Fibroblast of lung (primary cell): Measurements from ENCODE around the gene RAB44. TPM values are rescaled to one million over a fixed set of nuclear protein-coding genes. Genes with fewer than 3 reads are reported as not detected.

Experiments used
- DNase-seq, 2 donors: peaks; one replicate each; pipeline versions ENCODE4 v3.0.0 to v3.0.0-alpha.2; 2010; ENCODE audit warnings: low read depth in 2 of 2
- H2AFZ ChIP-seq: 2 replicates; pipeline ENCODE4 v1.5.1; 2012; ENCODE audit warnings: low read length, control low read depth, inconsistent platforms
- H3K27ac ChIP-seq: 2 replicates; pipeline ENCODE4 v1.5.1; 2011; ENCODE audit warnings: low read length, control low read depth; ENCODE audit not compliant: insufficient read depth
- H3K27me3 ChIP-seq: 2 replicates; pipeline ENCODE4 v1.5.1; 2011; ENCODE audit warnings: mild to moderate bottlenecking, low read length; ENCODE audit not compliant: control insufficient read depth, insufficient read depth
- H3K36me3 ChIP-seq: 2 replicates; pipeline ENCODE4 v1.5.1; 2011; ENCODE audit warnings: low read length; ENCODE audit not compliant: control insufficient read depth, insufficient read depth
- H3K4me1 ChIP-seq: 2 replicates; pipeline ENCODE4 v1.5.1; 2011; ENCODE audit warnings: low read length; ENCODE audit not compliant: control insufficient read depth, insufficient read depth; ENCODE audit errors: extremely low read depth
- H3K4me2 ChIP-seq: 2 replicates; pipeline ENCODE4 v1.5.1; 2011; ENCODE audit warnings: low read length, control low read depth; ENCODE audit not compliant: insufficient read depth; ENCODE audit errors: extremely low read depth
- H3K4me3 ChIP-seq, 4 experiments: fragments of 200-600 bp in 1 of 4; sonication (generic) in 1 of 4; replicated peaks in 1 of 4; 2 replicates each; pipeline ENCODE4 v1.5.1; 2011 to 2016; ENCODE audit warnings: low read length in 4 of 4, low read depth in 3 of 4, mild to moderate bottlenecking in 3 of 4, control low read depth in 2 of 4, inconsistent platforms in 1 of 4, mixed read lengths in 1 of 4; ENCODE audit not compliant: insufficient read depth in 1 of 4; ENCODE audit errors: control extremely low read depth in 1 of 4
- H3K79me2 ChIP-seq: 2 replicates; pipeline ENCODE4 v1.5.1; 2012; ENCODE audit warnings: mild to moderate bottlenecking, low read length, inconsistent platforms; ENCODE audit not compliant: control insufficient read depth, insufficient read depth
- H3K9ac ChIP-seq: 2 replicates; pipeline ENCODE4 v1.5.1; 2011; ENCODE audit warnings: mild to moderate bottlenecking, low read length, control low read depth; ENCODE audit not compliant: insufficient read depth
- H3K9me3 ChIP-seq: 2 replicates; pipeline ENCODE4 v1.5.1; 2012; ENCODE audit warnings: low read depth, low read length; ENCODE audit not compliant: control insufficient read depth, insufficient read depth
- H4K20me1 ChIP-seq: 2 replicates; pipeline ENCODE4 v1.5.1; 2011; ENCODE audit warnings: low read length; ENCODE audit not compliant: control insufficient read depth, insufficient read depth; ENCODE audit errors: extremely low read depth
- CTCF ChIP-seq, 2 donors: IDR thresholded peaks in 1 of 2; conservative IDR thresholded peaks in 1 of 2; 1 replicate in 1 of 2; 2 replicates in 1 of 2; pipeline ENCODE4 v1.5.1; 2011 to 2012; ENCODE audit warnings: low read length in 2 of 2, control low read depth in 1 of 2, inconsistent platforms in 1 of 2, low read depth in 1 of 2, mild to moderate bottlenecking in 1 of 2
- EZH2 ChIP-seq: IDR thresholded peaks from 2 replicates; pipeline ENCODE4 v1.5.1; 2012; ENCODE audit warnings: low read length, control low read depth, mild to moderate bottlenecking; ENCODE audit errors: missing control alignments
- polyA plus RNA-seq, 2 donors: library from polyadenylated mRNA; depleted of rRNA in 1 of 2; stranded (reverse) in 1 of 2; unstranded in 1 of 2; fragments of >200 nt; gene quantifications; 2 replicates each; pipeline ENCODE4 v1.2.1, GENCODE V29; 2011 to 2012; ENCODE audit warnings: missing spikeins in 1 of 2
- total RNA-seq: library from RNA; depleted of rRNA; stranded (reverse); fragments of >200 nt; gene quantifications from 2 replicates; pipeline ENCODE4 v1.2.1, GENCODE V29; 2014

Gene RAB44
- total and polyA plus RNA-seq, 2 donors (not counting 1 experiment from before 2014, with no cell fraction given): under 0.01 TPM; not detected in 1

- Histone ChIP-seq H3K9me3 (no peaks in the 10 kb centered on the region), H2AFZ (no peak overlapping the region), H3K79me2 (no peaks in the 10 kb centered on the region), H3K27me3 (no peaks in the 10 kb centered on the region), H3K4me1 (peaks cover 13% of the 10 kb centered on the region), H4K20me1 (no peaks in the 10 kb centered on the region), H3K36me3 (no peaks in the 10 kb centered on the region), H3K4me3 (no peak overlapping the region), H3K27ac (no peak overlapping the region), H3K4me2 (no peak overlapping the region), H3K9ac (no peak overlapping the region)
- no peak for DNase-seq
- no peak for TF ChIP-seq EZH2
- TF ChIP-seq CTCF (conservative IDR thresholded peaks at IDR 0.05 in 1 of 2, IDR thresholded peaks at IDR 0.05 in 1 of 2; ENCODE audit: low read depth in 1 of 2, low read length in 2 of 2): no peak
Measured at GRCh38 chr6:36733300-36733699, 35.7 kb downstream of the RAB44 start.

- H2AFZ ChIP-seq: peak overlapping the region; percentile 22
- no peak for DNase-seq
- no peak overlapping the region for H3K27ac ChIP-seq
- H4K20me1 ChIP-seq: no peaks in the 10 kb centered on the region
- H3K79me2 ChIP-seq: no peaks in the 10 kb centered on the region
- peak overlapping the region in 2 of 4 experiments; percentile 30 to 44 for H3K4me3 ChIP-seq
- H3K4me2 ChIP-seq: peak overlapping the region; percentile 78
- H3K27me3 ChIP-seq: no peaks in the 10 kb centered on the region
- no peak for TF ChIP-seq EZH2
- TF ChIP-seq CTCF (conservative IDR thresholded peaks at IDR 0.05 in 1 of 2, IDR thresholded peaks at IDR 0.05 in 1 of 2; ENCODE audit: low read depth in 1 of 2, low read length in 2 of 2): no peak
- peaks cover 11% of the 10 kb centered on the region for H3K4me1 ChIP-seq
- H3K9me3 ChIP-seq: no peaks in the 10 kb centered on the region
- H3K9ac ChIP-seq: no peak overlapping the region
- H3K36me3 ChIP-seq: no peaks in the 10 kb centered on the region
Measured at GRCh38 chr6:36734486-36735060, 36.9 kb downstream of the RAB44 start.

DNA sequence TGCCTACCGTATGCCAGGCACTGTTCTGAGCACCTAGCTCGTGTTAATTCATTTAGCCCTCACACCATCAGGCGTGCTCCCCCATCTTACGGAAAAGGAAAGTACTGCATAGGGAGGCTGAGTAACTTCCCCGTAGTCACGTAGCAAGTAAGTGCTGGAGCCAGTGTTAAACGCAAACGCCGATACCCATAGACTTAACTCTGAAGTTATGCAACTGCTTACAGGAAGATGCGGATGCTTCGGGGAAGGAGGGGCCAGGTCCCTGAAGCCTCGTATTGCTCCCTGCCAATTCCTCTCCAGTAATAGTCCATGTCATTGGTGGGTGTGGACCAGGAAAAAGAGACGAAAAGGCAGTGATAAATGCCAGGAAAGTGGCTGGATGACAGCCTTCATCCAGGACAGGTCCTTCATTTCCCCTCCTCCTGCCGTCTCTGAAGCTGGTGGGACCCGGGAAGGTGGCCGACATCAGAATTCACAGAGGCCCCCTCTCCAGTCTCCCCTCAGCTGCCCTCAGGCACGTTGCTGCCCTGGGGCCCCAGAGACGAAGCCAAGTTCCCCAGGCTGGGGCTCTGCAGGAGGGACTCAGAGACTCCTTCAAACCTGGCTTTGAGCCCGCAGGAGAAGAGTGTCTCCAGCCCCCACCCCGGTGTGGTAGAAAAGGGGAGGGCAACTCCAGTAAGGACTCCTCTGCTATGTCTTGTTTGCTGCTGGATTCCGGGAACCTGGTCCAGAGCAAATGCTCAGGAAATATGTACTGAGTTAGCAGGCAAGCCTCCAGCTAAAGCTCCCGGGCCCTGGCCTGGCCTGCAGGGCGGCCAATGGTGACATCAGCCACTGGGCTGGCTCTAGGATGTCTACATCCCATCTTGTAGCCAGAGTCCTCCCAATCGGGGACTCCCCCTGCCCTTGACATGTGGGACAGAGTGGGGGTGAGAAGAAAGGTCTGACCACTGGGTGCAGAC is 37.8 kb downstream of the RAB44 start:
- TF ChIP-seq CTCF (conservative IDR thresholded peaks at IDR 0.05 in 1 of 2, IDR thresholded peaks at IDR 0.05 in 1 of 2; ENCODE audit: low read depth in 1 of 2, low read length in 2 of 2): peak; percentile 13 to 23
- TF ChIP-seq EZH2: no peak
- H3K4me3 ChIP-seq: peak overlapping the region in 3 of 4 experiments; percentile 3 to 44 (median 30)
- DNase-seq: peak; percentile 76 to 80
- no peaks in the 10 kb centered on the region for H4K20me1 ChIP-seq
- no peaks in the 10 kb centered on the region for H3K9me3 ChIP-seq
- no peaks in the 10 kb centered on the region for H3K27me3 ChIP-seq
- peaks cover 11% of the 10 kb centered on the region for H3K4me1 ChIP-seq
- no peaks in the 10 kb centered on the region for H3K79me2 ChIP-seq
- peak overlapping the region; percentile 11 for H3K9ac ChIP-seq
- peak overlapping the region; percentile 78 for H3K4me2 ChIP-seq
- H2AFZ ChIP-seq: peak overlapping the region; percentile 77
- no peaks in the 10 kb centered on the region for H3K36me3 ChIP-seq
- peak overlapping the region; percentile 62 for H3K27ac ChIP-seq
